ENCODE data around the gene PPM1A.

DNA sequence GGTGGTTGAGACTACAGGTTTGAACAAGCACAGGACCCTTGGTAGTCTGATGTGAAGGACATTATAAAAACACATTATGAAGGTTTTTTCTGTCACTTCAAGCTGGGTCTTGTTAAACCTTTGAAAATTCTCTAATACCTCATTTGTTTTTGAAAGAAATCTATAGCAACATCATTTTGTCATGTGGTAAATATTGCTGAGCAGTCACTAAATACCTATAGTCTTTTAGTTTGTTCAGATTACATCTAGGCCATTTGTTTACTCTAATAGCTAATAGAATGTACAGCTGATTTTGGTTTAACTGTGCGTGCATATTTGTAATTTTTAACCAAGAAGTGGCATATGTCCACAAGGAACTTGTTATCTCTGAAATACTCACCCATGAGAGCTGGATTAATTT is 2.9 kb downstream of the PPM1A start:
- TF ChIP-seq, protein P1, sequence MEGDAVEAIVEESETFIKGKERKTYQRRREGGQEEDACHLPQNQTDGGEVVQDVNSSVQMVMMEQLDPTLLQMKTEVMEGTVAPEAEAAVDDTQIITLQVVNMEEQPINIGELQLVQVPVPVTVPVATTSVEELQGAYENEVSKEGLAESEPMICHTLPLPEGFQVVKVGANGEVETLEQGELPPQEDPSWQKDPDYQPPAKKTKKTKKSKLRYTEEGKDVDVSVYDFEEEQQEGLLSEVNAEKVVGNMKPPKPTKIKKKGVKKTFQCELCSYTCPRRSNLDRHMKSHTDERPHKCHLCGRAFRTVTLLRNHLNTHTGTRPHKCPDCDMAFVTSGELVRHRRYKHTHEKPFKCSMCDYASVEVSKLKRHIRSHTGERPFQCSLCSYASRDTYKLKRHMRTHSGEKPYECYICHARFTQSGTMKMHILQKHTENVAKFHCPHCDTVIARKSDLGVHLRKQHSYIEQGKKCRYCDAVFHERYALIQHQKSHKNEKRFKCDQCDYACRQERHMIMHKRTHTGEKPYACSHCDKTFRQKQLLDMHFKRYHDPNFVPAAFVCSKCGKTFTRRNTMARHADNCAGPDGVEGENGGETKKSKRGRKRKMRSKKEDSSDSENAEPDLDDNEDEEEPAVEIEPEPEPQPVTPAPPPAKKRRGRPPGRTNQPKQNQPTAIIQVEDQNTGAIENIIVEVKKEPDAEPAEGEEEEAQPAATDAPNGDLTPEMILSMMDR (conservative IDR thresholded peaks at IDR 0.05 in 1 of 2, IDR thresholded peaks at IDR 0.05 in 1 of 2; ENCODE audit: extremely low read depth in 1 of 2, insufficient read depth in 1 of 2, low read depth in 1 of 2, low read length in 2 of 2): no peak
- no peak for TF ChIP-seq EZH2 (IDR thresholded peaks at IDR 0.05; ENCODE audit: borderline replicate concordance, low read length)

Data from mammary epithelial cell (primary cell).